Measurements from ENCODE around the gene ADD3.
"Not testable (repeated sequence)": the region's sequence is repeated elsewhere in the genome, so short reads cannot be mapped to it uniquely, and the experiment has no call there.

Gene ADD3

DNA sequence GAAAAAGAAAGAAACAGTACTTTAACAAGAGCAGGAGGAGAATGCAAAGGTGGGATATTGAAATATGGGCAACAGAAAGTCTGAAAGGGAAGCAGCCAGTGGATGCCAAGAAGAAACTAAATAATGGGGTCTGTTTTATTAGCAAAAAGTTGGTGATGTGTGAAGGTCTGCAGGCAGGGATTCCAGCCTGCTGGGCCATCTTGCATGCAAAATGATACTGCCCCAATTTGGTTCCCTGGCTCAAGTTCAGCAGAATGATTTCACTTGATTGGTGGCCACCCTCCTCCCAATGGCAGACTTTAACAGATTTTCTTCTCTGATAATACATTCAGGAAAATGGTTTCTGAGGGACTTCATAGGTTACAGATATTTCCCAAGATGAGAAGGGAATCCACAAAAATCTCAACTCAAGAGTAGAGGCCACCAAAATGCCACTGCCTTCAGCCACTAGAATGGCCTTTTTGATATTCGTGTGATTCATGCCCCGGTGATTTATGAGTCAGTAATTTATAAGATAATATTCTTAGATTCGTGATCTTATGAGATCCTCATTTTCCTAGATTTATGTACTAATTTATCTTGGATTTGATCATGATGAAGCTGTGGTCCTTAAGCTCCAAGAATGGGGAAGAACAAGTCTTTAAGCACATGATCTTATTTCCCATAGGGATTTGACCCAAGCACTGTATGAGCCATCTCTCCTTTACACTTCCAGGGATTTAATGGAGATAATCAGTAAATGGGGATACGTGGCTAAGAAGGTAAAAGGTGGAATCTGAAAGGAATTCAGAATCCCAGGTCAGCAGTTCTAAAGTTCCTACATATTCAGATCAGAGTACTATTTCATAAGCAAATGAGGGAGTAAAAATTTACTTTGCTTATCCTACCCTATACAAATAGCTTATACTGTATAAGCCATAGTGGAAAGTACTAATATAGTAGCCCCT, 32.3 kb upstream of the ADD3 start:
- DNase-seq (ENCODE audit: low read depth in 2 of 2), result no peak

DNA sequence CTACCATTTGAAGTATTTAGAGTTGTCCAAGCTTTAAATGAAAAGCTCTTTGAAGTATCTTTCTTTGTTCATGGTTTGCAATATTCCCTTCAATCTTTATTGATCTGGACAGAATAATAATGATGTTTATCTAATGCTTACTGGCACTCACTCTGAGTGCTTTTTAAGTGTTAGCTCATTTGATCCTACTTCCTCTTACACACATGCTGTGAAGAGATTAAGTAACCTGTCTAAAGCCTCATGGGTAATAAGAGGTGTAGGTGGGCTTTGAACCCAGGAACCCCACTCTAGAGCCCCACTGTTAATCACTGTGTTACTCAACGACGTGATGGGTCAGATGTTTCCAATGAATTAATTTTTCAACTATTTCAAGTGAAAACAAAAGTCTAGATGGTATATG, 31.1 kb upstream of the ADD3 start:
- no peak for DNase-seq (ENCODE audit: low read depth in 2 of 2)

GRCh38 chr10:109977382-109977806, 30.4 kb upstream of the ADD3 start:
- DNase-seq (ENCODE audit: low read depth in 2 of 2), result no peak

DNA sequence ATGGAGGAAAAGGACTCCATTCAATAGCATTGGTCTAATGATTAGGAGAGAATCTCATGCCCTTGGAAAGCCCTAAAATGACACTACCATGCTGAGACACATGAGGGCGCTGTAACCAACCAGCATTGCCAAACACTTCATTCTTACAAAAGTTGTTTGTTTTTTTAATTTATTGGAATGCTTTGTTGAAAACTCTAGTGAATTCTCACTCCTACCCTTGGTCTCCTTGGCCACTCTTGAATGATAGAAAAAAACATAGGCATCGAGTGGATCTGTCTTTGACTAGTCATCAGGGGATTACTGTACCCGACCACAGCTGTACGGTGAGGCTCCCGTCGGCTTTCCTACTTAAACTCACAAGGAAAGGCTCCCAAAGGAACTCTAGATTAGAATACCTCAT, 29.3 kb upstream of the ADD3 start:
- DNase-seq (ENCODE audit: low read depth in 2 of 2), result peak; percentile 21 to 48

GRCh38 chr10:109979215-109979614, 28.6 kb upstream of the ADD3 start:
- no peak for DNase-seq (ENCODE audit: low read depth in 2 of 2)

DNA sequence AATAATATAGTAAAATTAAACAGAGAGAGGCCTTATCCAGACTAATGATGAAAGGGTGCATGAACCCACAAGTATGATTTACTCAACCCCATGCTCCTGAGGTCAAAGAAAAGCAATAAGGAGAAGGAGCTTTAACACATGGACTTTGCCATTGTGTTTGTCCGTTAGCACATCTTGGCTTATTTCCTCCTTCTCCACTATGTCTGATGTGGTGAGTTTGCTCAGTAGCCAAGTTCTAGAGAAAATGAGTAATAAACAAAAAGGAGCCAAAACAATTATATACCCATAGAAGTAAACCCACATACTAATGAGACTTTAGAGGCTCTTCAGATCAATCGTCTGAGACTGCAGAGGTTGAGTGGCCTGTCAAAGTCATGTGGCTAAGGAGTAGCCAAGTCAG, 26.1 kb upstream of the ADD3 start:
- DNase-seq (ENCODE audit: low read depth in 2 of 2), result no peak

DNA sequence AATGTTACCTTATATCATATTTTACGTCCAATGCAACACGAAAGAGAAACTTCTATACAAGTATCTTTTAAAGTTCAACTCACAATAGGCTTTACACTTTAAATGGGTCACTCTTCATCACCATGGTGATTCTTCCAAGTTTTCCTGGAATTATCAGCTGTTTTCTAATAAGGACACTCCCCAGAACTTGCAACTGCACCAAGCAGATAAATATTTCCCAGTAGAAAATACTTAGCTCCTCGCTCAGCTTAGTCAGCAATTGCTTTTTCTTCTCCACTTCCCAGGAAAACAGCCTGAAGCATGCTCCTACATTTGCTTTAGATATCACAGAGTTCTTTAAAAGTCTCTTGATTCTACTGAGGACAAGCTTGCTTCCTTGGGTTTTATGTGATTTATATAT, 25.7 kb upstream of the ADD3 start:
- no peak for DNase-seq (ENCODE audit: low read depth in 2 of 2)

DNA sequence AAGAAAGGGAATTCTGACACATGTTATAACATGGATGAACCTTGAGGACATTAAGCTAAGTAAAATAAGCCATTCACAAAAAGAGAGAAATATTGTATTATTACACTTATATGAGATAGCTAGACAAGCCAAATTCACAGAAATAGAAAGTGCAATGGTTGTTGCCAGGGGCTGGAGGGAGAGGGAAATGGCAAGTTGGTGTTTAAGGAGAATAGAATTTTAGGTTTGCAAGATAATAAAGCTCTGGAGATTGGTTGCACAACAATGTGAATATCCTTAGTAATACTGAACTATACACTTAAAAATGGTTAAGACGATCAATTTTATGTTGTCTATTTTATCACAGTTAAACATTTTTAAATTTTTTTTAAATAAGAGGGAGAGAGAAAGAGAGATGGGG, 25.0 kb upstream of the ADD3 start:
- DNase-seq (ENCODE audit: low read depth in 2 of 2), result no peak

DNA sequence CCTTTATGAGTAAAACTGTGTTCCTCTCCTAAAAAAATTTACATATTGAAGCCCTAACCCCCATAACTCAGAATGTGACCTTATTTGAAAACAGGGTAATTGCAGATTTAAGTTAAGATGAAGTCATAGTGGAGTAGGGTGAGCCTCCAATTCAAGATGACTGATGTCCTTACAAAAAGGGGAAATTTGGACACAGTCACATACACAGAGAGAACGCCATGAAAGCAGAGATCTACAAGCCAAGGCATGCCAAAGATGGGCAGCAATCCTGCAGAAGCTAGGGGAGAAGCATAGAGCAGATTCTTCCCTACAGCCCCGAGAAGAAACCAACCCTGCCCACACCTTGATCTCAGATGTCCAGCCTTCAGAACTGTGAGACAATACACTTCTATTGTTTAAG, 23.8 kb upstream of the ADD3 start:
- no peak for DNase-seq (ENCODE audit: low read depth in 2 of 2)

DNA sequence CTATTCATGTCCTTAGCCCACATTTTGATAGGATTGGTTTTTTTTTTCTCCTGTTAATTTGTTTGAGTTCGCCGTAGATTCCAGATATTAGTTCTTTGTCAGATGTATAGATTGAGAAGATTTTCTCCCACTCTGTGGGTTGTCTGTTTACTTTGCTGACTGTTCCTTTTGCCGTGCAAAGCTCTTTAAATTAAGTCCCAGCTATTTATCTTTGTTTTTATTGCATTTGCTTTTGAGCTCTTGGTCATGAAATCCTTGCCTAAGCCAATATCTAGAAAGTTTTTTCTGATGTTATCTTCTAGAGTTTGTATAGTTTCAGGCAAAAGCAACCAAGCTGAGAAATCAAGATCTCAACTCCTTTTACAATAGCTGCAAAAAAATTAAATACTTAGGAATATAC, 22.0 kb upstream of the ADD3 start:
- not testable (repeated sequence) for DNase-seq (ENCODE audit: low read depth in 2 of 2)

DNA sequence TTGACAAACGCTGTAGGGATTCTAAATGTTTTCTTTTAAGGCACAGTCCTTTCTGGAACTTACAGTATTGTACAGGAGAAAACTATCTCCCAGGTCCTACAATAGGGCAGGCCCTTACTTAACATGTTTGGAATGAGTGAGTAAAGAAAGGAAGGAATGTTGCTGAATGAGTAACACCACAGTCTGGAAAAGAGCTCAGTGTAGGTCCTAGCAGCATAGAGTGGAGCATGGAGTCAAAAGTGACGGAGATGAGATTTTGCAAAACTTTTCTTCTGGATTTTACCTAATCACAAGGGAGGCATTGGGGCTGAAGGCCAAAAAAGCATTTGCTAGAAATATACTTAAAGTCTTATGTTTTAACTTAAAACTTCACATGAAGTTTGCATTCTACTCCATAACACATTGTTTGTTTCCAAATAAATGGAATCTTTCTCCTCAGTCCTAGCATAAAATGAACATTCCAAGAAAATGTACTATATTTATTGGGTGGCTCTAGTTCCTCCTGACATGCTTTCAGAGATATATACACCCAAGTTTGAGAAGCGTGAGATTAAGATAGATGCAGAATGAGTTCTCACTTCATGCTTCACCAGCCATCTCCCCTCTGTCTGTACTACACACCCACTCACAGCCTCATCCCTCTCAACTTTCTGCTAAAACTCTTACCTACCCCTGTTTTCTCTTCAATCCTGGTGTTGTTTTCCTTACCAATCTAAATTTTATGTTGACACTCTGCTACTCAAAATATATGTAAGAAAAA, 20.2 kb upstream of the ADD3 start:
- no peak for DNase-seq (ENCODE audit: low read depth in 2 of 2)

GRCh38 chr10:109988212-109988596, 19.6 kb upstream of the ADD3 start:
- DNase-seq (ENCODE audit: low read depth in 2 of 2), result no peak

DNA sequence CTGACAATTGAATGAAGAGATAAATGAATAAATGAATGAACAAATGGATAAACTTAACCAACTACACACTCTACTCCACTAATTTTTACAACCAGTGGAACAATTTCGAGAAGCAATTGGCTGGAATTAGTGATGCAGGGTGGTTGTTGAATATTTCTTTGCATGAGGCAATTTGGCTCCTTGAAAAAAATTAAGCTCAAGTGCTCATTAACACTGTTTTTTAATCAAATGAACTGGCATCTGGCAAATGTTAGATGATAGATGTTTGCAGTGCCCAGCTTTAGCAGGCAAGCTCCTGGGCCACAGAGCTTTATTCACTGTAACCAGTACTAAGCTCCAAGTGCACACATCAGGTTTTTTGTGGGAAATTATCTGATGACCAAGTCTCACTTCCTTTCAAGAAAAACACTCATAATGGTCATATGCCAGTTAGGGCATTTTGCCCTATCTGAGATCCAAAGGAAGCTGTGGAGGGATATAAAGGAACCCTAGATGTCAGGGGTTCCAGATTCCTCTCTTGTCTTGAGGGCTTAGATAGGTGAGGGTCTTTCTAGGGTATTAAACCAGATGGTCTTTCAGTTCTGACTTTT, 16.4 kb upstream of the ADD3 start:
- DNase-seq (ENCODE audit: low read depth in 2 of 2), result no peak

DNA sequence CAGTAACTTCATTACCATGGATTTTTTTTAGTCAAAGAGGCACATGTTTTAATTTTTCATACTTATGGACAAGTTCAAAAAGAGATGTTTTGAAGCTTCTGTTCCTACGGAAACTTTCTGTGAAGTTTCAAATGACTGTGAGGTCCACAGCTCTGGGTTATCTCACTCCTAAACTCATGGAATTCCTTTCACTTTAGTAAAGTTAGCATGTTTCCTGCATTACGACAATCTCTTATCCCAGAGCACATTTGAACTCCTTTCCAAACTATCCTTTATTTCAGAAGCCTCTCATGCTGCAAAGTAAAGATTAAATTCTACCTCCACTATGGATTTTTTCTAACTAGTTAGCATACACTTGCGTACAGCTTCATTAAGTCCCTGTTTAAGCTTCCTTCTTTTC, 15.3 kb upstream of the ADD3 start:
- no peak for DNase-seq (ENCODE audit: low read depth in 2 of 2)

GRCh38 chr10:109993551-109994330, 14.0 kb upstream of the ADD3 start:
- no peak for DNase-seq (ENCODE audit: low read depth in 2 of 2)

DNA sequence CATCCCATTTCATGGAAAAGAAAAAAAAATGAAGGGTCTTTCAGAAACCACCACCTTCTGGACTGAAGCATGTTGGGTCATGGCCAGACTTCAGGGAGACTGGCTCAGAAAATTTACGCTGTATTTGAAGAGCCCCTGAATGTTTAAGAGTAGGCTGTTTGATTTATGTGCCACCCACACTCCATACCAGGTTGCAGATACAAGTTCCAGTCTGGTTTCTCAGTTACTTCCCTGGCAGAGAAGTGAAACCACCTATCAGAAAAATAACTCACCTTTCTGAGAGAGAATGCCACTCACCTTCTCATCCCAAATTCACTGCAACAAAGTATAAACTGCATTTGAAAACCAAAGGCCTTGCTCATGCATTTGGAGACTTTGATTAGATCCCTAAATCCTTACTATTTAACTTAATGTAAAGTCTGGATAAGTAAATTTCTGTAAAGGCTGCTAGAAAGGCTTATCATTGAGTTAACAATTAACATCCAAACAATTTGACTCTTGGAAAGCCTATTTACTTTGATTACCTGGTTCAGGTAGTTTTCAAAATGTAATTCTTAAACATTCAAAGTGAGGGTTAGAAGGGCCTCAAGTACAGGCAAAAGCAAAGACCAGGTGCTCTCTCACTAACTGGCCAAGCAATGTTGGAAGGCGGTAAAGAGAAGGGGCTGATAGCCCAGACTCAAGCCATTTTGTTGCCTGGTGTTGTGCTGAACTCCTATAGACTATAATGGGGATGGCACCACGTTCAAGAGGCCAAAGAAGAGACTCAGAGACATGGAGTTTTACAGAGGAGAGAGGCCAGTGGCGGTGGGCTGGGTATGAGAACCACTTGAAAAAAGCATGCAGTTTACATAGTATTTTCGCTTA, 12.8 kb upstream of the ADD3 start:
- DNase-seq (ENCODE audit: low read depth in 2 of 2), result no peak

- DNase-seq (ENCODE audit: low read depth in 2 of 2), result no peak
Measured at GRCh38 chr10:109995595-109995994, 12.2 kb upstream of the ADD3 start.

DNA sequence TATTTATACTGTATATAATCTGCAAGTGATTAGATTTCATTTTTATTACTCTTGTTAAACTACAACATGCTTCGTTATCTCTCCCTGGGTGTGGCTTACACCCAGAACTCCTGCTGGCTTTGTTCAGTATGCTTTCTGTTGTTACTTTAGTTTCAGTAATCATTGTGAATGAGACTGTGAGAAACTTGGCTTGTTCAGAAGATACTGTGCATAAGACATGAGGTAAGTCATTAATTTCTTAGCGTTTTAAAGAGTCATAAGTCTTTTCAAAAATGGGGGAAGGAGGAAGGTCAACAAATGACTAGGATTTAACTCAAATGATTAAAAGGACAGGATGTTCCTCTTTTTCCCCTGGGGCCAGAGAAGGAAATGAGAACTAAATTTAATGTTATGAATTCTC, 11.6 kb upstream of the ADD3 start:
- DNase-seq (ENCODE audit: low read depth in 2 of 2), result no peak

DNA sequence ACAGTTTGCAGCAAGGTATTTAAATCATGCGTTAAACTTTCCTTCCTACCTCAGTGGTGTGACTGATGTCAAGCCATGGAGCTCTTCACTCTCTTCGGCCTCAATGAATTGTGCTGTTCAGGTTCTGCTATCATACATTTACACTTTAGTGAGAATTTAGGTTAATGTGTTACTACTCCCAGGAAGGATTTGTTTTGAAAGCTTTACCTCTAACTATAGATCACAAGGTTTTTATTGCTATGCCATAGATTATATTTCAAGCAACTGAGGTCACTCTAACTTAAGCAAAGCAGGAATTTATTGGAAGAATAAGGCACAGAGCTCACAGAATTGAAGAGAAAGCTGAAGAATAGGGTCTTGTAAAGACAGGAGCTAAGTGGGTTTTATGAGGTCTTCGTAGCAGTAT, 11.0 kb upstream of the ADD3 start:
- DNase-seq (ENCODE audit: low read depth in 2 of 2), result no peak

GRCh38 chr10:109997233-109997632, 10.6 kb upstream of the ADD3 start:
- DNase-seq (ENCODE audit: low read depth in 2 of 2), result no peak

DNA sequence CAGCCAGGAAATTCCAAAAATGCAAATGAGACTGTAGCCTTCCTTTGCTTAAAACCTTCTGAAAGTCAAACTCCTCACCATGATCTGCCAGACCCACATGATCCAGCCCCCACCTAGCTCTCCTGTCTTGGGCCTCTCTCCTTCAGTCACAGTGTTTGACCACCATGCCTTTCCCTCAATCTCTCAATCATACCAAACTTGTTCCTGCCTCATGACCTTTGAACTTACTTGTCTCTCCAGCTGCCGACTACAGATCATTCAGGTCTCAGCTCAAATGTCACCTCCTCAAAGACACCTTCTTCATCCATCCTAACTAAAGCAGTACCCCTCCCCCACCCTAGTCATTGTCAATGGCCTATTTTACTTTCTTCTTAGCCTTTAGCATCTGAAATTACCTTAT, 9.3 kb upstream of the ADD3 start:
- no peak for DNase-seq (ENCODE audit: low read depth in 2 of 2)

Data from stimulated activated CD8-positive, alpha-beta memory T cell treated with anti-CD3 and anti-CD28 coated beads, Interleukin-7, amount 100 ng/mL, for 4 hours (primary cell).